ENCODE data around the gene CITED4.

The CITED4 gene

DNA sequence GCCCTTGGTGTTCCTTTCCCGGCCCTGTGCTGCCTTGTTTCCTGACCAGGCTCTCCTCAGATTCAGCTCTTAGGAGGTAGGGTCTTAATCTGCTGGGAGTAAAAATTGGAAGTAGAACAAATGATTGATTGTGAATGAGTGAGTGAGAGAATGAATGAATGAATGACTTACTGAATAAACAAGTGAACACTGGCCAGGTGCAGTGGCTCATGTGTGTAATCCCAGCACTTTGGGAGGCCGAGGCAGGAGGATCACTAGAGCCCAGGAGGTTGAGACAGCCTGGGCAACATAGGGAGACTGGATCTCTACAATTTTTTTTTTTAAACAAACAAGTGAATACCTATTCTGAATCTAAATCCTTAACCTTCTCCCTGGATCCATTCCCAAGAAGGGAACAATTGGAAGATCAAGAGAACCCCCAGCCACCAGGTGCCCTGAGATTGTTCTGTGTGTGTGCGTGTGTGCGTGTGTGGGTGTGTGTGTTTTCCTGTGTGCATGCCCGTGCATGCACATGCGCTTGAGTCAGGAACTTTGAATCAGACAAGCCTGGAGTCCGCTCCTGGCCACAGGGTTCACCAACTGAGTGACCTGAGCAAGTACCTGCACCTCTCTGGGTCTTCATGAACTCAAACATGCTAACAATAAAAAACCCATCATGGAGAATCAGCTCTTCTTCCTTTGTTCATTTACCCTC, 24.3 kb upstream of the CITED4 start:
- no peak for DNase-seq (ENCODE audit: low spot score)

DNA sequence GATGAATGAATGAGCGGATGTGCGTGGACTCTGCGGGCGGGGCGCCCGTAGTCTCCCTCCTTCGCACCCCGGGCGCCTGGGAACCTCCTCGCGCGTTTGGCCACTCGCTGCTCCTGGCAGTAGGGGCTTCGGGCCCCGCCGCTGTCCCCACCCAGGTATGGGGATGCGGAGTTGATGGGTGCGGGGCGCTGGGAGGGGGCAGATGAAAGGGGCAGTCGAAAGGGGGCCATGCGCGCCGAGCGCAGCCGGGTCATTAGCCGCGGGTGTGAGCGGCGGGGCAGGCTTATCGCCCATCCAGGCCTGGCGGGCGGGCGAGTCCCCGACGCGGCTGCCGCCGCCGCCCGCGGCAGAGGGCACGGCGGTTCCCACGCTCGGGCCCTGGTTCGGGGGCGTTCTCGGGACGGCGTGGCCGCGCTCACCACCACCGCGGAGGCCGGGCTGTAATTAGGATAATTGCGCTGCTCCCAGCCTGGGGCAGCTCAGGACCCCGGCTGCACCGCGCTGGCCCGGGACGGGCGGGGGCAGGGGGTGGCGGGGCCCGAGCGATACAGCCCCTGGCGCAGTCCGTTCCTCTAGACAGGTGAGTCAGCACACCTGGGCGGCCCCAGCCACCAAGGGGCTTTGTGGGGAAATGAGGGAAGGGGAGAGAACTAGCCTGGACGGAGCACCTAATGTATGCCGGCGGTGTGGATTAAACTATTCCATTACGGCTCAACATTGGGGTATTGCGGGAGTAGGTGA, 22.1 kb upstream of the CITED4 start:
- no peak for DNase-seq (ENCODE audit: low spot score)

DNA sequence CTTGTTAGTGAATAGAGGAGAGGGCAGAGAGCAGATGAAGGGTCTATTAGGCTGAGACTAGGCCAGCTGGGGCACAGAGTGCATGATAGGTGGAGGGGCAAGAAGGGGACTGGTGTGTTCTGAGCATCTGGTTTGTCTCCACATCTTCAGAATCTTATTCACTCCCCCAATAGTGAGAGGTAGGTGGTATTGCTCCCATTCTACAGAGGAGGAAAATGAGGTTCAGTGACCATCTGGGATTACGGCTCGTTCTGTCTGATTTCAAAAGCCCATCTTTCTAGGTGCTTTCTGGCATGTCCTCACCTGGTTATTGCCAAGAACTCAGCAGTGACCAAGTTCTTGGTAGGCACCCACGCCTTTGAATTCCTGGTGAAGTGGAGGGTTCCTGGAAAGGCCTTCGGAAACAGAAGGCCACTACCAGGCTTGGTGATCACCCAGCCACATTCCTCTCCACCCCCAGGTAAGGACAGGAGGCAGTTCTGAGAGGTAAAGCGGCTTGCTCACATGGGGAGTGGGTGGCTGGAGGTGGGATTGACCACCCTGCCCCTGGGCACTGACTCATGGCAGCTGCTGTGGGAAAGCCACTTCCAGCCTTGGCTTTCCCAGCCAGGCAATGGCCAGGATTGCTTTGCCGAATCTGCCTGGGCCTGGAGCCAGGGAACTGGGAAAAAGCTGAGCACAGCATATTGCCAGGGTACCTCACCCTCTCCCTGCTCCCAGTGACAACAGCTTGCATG, 18.8 kb upstream of the CITED4 start:
- DNase-seq (ENCODE audit: low spot score), result no peak

DNA sequence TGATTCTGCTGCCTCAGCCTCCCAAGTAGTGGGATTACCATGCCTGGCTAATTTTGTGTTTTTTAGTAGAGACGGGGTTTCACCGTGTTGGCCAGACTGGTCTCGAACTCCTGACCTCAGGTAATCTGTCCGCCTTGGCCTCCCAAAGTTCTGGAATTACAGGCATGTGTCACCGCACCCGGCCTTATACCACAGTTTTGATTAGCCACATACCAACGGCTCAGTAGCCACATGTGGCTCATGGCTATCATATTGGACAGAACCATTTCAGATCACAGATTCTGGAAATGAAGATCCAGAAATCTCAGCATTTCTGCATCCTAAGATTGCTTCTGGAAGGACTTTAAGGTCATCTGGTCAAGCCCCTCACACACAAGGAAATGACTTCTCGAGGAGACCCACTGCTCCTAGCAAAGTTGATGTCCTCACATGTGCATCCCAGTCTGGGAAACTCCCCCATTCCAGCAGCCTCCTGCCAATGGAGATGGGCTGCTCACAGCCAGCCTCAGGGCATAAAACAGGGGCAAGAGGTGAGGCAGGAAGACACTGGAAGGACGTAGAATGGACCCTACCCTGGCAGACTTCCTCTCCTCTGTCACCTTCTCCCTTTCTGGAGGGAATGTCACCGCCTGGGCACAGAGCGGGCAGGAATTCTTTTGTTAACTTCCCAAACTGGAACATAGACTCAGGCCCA, 17.5 kb upstream of the CITED4 start:
- no peak for DNase-seq (ENCODE audit: low spot score)

DNA sequence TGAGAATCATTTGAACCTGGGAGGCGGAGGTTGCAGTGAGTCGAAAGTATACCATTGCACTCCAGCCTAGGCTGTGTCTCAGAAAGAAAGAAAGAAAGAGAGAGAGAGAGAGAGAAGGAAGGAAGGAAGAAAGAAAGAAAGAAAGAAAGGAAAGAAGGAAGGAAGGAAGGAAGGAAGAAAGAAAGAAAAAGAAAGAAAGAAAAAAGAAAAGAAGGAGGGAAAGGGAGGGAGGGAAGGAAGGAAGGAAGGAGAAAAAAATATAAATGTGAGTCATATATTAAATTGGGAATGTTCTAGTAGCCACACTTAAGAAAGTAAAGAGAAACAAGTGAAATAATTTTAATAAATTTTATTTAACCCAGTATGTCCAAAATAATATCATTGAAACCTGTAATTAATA, 16.7 kb upstream of the CITED4 start:
- DNase-seq (ENCODE audit: low spot score), result no peak

DNA sequence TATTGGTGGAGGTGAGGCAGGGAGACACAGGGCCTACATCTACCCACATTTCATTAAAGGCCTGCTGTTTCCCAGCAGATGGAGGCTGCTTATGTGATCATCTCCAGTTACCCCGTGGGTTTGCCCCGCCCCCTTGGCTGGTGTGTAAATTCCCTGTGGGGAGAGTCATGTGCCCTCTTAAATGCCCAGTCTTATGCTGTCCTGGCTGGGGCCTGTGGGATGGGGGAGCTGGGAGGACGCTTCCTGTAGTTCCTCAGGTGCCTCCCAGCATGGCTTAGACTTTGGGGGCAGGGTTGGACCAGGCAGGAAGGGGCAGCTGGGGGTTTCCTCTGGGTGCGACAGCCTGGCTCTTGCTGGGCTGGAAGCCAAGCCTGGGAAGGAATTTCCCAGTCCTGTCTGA, 15.5 kb upstream of the CITED4 start:
- peak; percentile 91 for DNase-seq (ENCODE audit: low spot score)

DNA sequence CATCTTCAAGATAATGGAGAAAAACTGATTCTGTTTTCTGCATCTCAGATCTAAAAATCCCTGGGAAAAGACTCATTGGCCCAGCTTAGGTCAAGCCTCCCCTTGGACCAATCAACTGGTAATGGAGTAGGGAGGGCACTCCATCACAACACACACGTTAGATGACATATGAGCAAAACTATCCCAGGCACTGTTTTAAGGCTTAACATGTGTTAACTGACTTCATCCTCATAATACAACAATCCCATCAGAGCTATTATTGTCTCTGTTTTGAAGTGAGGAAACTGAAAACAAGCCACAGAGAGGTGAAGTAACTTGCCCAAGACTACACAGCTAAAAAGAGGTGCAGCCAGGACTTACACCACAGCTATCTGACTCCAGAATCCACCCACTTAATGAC, 14.7 kb upstream of the CITED4 start:
- no peak for DNase-seq (ENCODE audit: low spot score)

DNA sequence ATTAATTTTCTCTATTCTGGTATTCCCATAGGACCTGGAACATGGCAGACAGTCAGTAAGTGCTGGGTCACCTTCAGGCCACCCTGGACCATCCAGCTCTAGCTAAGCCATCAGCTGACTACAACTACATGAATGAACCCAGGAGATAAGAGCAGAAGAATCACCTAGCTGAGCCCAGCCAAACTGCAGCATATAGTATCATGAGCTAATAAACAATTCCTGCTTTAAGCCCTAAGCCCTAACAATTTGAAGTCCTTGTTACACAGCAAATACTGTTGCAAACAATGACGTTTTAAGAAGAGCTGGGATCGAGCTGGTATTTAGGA, 14.2 kb upstream of the CITED4 start:
- DNase-seq (ENCODE audit: low spot score), result no peak

DNA sequence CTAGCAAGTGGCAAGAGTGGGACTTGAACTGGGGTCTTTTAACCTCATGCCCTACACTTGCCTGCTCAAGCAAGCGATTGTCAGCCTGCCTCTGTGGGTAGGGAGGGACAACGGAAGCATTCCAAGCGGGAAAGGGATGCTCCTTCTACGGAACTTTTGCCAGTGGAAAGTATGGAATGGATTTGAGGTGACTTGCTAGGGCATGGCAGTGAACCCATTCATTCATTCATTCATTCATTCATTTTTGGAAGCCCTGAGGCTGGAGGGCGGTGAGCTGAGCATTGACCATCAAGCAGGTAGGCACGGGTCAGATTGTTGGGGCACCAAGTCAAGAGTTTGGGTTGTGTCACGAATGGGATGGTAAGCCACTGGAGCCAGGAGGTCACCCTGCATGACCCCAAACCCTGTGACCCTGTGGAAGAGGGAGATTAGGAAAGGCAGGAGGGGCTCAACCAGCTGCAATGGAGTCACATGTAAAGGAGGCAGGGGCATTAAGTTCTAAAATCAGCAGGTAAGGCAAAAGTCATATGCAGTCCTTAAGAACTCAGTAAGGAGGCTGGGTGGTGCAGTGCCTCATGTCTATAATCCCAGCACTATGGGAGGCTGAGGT, 11.8 kb upstream of the CITED4 start:
- DNase-seq (ENCODE audit: low spot score), result no peak

DNA sequence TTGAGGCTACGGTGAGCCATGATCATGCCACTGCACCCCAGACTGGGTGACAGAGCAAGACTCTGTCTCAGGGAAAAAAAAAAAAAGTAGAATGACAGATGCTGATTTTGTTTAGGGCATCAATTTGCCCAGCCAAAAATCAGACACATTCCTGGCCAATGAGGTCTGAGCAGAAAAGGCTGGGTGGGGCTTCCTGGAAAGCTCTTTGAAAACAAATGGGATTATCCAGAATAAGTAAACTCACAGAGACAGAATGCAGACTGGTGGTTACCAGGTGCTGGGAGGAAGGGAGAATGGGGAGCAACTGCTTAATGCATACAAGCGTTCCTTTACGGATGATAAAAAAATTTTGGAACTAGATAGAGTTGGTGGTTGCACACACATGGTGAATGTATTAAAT, 10.1 kb upstream of the CITED4 start:
- DNase-seq (ENCODE audit: low spot score), result no peak

DNA sequence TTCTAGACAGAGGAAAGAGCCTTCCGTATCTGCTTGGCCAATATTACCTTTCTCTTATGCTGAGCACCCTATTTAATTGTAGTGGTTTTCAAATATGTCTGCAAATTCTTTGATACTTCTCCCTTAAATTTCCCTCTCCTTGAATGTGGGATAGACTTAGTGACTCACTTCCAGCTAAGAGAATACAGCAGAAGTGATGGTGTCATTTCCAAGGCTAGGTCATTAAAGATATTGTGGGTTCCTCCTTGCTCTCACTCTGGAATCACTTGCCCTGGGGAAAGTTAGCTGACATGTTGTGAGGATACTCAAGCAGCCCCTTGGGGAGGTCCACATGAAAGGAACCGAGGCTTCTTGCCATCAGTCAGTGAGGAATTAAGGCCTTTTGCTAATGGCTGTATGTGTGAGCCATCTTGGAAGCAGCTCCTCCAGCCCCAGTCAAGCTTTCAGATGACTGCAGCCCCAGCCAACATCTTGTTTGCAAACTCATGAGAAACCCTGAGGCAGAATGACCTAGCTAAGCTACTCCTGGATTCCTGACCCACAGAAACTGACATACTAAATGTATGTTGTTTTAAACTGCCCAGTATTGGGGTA, 8.1 kb upstream of the CITED4 start:
- DNase-seq (ENCODE audit: low spot score), result no peak

DNA sequence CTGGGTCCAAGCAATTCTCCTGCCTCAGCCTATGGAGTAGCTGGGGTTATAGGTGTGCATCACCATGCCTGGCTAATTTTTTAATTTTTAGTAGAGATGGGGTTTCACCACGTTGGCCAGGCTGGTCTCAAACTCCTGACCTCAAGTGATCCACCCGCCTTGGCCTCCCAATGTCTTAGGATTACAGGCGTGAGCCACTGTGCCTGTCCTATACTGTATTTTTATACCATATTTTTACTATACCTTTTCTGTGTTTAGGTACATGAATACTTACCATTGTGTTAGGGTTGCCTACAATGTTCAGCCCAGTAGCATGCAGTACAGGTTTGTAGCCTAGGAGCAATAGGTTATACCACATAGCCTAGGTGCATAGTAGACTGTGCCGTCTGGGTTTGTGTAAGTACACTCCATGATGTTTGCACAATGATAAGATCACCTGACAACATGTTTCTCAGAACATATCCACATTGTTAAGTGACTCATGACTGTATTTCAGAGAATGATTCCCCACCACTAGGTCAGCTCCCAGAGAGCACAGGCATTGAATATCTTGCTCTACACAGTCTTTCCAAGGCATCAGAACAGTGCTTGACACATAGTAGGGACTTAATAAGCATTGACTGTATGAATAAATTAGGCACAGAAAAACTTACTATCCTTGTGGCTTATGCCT, 6.0 kb upstream of the CITED4 start:
- DNase-seq (ENCODE audit: low spot score), result no peak

DNA sequence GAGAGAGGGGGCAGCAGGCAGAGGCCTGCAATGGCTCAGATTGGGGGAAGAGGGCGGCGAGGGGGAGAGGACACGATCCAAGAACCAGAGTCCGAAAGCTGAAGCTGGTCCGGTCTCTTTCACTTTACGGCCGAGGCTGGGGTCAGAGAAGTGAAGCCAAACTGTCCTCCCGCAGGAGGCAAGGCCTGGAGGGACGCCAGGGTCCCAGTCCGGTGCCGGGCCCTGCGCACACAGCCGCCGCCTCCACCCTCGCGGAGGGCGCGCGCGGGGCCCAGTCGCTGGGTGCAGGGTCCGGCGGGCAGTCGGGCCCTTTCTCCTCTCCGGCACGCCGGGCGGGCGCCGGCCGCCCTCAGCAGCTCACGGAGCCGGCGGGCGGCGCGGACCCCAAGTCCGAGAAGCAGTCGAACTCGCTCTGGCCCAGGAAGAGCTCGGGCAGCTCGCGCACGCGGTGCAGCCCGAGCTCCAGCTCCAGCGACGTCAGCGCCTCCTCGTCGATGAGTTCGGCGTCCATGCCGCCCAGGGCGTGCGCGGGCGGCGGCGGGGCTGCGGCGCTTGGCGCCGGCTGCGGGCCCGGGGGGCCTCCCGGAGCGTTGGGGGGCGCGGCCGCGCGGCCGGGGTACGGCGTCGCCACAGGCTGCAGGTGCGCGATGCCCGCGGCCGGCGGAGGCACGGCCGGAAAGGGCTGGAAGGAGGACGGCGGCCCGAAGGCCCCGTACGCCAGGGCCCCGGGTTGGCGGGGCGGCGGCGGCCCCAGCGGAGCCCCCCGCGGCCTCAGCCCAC, 749 bp downstream of the CITED4 start:
- no peak for DNase-seq (ENCODE audit: low spot score)

DNA sequence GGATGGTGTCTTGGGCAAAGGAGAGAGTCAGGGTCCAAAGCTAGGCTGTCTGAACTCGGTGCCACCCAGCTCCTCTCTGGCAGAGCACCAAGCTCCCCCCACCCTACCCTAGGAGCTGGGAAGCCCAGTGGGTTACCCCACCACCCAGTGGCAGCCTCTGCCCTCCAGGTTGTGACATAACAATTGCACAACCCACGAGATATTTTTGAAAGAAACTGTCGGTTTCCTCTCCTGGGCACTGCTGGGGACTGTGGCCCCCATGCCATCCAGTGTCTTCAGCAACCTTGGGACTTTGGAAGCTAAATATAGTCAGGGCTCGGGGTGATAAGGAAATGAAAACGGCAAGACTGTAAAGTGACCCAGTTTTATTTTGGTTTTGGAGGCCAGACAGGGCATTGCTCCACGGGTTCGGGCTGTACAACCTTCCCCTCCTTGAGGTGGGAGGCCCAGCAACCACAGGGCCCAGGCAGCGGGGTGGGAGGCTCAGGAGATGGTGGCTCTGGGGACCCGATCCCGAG, 1.4 kb downstream of the CITED4 start:
- no peak for DNase-seq (ENCODE audit: low spot score)

DNA sequence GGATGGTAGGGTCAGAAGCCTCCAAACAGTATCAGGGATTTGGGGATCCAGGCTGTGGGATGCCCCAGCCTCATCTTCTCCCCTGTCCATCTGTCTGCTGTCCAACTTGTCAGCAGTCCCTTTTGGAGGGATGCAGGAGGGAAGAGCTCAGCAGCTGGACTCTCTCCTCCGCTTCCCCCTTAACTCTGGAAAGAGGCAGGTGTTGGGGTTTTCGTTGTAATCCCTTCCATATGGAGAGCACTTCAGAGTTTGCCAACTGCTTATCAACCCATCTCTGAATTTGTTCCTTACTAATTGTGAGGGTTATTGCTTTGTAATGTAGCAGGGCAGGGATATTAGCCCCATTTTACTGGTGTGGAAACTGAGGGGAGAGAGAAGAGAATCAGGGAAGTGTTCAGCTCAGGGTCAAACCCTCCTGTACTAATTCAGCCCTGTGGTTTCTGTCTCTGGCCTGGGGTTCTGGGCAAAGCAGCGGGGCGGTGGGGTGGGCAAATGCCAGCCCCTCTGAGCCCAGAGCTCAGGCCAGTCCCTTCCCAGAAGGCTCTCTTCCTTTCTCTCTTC, 3.2 kb downstream of the CITED4 start:
- DNase-seq (ENCODE audit: low spot score), result no peak

DNA sequence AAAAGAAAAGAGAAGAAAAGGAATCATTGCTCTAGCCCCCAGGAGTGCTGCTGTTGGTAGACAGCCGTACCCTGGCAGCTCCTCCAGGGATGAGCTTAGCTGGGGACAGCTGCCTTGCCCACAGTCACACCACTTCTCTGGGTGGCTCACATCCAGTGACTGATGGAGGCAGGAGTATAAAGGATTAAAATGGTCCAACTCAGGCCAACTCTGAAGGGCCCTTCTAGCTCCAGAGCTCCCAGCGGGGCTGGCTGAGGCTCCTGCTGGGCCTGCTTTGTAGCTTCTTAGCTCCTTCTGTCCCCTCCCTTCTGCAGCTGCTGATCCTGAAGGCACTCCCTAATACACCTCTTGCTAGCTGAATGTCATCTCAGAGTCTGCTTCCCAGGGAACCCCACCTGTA, 4.4 kb downstream of the CITED4 start:
- no peak for DNase-seq (ENCODE audit: low spot score)

DNA sequence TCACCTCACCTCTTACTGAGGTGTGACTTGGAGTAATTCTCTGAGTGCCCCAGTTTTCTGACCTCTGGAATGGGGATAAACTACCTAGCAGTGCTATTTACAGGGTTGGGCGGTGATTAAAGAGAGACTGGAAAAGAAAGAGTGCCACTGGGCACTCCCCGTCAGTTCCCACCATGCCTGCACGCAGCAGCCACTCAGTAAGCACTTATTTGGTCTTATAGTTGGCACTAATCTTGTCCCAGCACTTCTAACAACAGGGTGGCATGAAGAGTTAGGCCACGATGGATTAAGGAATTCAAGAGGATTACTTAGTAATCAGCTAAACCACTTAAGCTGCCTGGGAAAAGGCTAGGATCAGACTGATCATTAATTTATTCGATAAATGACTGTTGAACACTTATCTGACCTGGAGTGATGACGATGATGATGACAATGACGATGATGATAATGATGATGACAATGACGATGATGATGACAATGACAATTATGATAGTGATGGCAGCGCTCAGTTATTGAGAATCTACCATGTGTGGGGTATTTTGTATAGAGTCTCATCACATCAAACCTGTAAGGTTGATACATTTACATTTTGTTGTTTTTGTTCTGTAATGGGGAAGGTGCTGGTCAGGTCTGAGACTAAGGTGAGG, 5.4 kb downstream of the CITED4 start:
- no peak for DNase-seq (ENCODE audit: low spot score)

DNA sequence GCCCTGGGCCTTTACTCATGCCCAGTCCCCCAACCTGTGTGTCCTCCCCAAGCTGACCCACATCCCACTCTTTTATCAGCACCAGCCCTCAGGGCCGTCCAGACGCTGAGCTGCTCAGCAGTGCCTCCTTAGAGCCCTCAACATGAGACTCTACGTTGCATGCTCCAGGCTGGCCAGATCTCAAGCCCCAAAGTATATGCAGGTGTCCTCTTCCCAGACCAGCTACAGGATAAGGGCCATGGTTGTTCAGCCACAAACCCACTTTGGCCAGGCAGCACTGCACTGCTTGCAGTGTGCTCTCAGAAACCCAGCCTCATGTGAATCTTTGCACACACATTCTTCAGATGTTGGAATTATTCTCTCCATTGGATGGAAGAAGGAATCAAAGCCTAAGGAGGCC, 6.0 kb downstream of the CITED4 start:
- DNase-seq (ENCODE audit: low spot score), result no peak

DNA sequence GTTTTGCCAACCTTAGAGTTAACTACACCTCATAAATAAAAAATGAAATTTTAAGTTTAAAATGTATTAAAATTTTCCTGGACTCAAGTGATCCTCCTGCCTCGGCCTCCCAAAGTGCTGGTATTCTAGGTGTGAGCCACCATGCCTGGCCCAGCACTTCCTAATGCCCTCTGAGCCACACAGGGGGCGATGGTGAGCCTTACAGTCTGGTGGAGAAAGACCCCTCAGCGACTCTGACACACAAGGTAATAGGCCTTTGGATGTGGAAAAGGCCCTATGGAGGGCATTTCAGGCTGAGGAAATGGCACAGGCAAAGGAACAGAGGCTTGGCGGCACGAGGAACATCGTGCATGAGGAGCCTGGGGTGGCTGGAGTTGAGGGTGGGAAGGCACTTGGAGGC, 6.7 kb downstream of the CITED4 start:
- no peak for DNase-seq (ENCODE audit: low spot score)

DNA sequence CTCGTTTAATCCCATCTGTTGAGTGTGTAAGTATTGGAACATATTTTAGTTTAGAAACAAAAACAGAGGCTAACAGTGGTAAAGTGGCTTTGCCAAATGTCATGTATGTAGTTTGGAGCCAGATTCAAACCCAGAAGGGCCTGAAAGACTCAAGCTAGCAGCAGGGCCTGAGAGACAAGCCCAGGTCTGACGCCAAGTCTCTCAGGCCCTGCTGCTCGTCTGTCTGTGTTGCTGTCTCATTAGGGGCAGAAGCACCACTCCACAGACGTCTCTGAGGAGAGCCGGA, 8.3 kb downstream of the CITED4 start:
- DNase-seq (ENCODE audit: low spot score), result no peak
